GM19043 (cell line): ENCODE measurements around the gene STRN4.
"Not testable (repeated sequence)": the region's sequence is repeated elsewhere in the genome, so short reads cannot be mapped to it uniquely, and the experiment has no call there.

Experiments
- ATAC-seq: cut with Tn5 transposase; IDR thresholded peaks from one replicate; pipeline ENCODE4 v1.9.1; 2021; ENCODE audit warnings: low read depth; ENCODE audit not compliant: unreplicated experiment

The STRN4 gene

GRCh38 chr19:46773018-46773399, 26.8 kb upstream of the STRN4 start:
- no peak for ATAC-seq

- ATAC-seq, result no peak
Measured at GRCh38 chr19:46772170-46773017, 26.1 kb upstream of the STRN4 start.

- ATAC-seq, result not testable (repeated sequence)
Measured at GRCh38 chr19:46768746-46769145, 22.5 kb upstream of the STRN4 start.

GRCh38 chr19:46766569-46767317, 20.5 kb upstream of the STRN4 start:
- ATAC-seq, result no peak

- ATAC-seq, result no peak
Measured at GRCh38 chr19:46764817-46765291, 18.6 kb upstream of the STRN4 start.

- no peak for ATAC-seq
Measured at GRCh38 chr19:46762245-46762890, 16.1 kb upstream of the STRN4 start.

- ATAC-seq, result no peak
Measured at GRCh38 chr19:46761418-46761831, 15.2 kb upstream of the STRN4 start.

GRCh38 chr19:46760897-46761296, 14.6 kb upstream of the STRN4 start:
- ATAC-seq, result not testable (repeated sequence)

- ATAC-seq, result no peak
Measured at GRCh38 chr19:46760363-46760762, 14.1 kb upstream of the STRN4 start.

- ATAC-seq, result no peak
Measured at GRCh38 chr19:46759817-46760333, 13.6 kb upstream of the STRN4 start.

- no peak for ATAC-seq
Measured at GRCh38 chr19:46759206-46759605, 13.0 kb upstream of the STRN4 start.

GRCh38 chr19:46756544-46756888, 10.3 kb upstream of the STRN4 start:
- no peak for ATAC-seq

GRCh38 chr19:46755853-46756543, 9.7 kb upstream of the STRN4 start:
- no peak for ATAC-seq

- no peak for ATAC-seq
Measured at GRCh38 chr19:46755077-46755852, 9.0 kb upstream of the STRN4 start.

GRCh38 chr19:46753420-46754155, 7.3 kb upstream of the STRN4 start:
- ATAC-seq, result peak; percentile 47

- ATAC-seq, result no peak
Measured at GRCh38 chr19:46748325-46749109, 2.3 kb upstream of the STRN4 start.

GRCh38 chr19:46745521-46746280, 549 bp downstream of the STRN4 start, which contains the start of gene FKRP:
Gene FKRP, plus strand, starts transcription at chr19:46746057. Its CDS starts 9,394 bp downstream, at chr19:46755451.
- no peak for ATAC-seq
